HK-2 (cell line): Measurements from ENCODE around the gene AKAP6.

Source experiments
- DNase-seq: peaks from one replicate; pipeline ENCODE4 v3.0.0-alpha.2; 2018; ENCODE audit not compliant: unreplicated experiment

The AKAP6 gene

GRCh38 chr14:32332415-32333316 is 3.6 kb downstream of the AKAP6 start:
- DNase-seq: no peak

GRCh38 chr14:32336702-32337101 is 7.6 kb downstream of the AKAP6 start:
- no peak for DNase-seq

GRCh38 chr14:32337759-32338158 is 8.7 kb downstream of the AKAP6 start:
- no peak for DNase-seq

GRCh38 chr14:32339188-32339587 is 10.1 kb downstream of the AKAP6 start:
- DNase-seq: no peak

GRCh38 chr14:32341947-32342846 is 13.1 kb downstream of the AKAP6 start:
- no peak for DNase-seq

- DNase-seq: no peak
Observed at GRCh38 chr14:32342847-32343194, 13.7 kb downstream of the AKAP6 start.

- DNase-seq: no peak
Observed at GRCh38 chr14:32343926-32344430, 14.9 kb downstream of the AKAP6 start.

- no peak for DNase-seq
Observed at GRCh38 chr14:32345311-32345791, 16.3 kb downstream of the AKAP6 start.

GRCh38 chr14:32349322-32349721 is 20.2 kb downstream of the AKAP6 start:
- DNase-seq: no peak

GRCh38 chr14:32350020-32350419 is 20.9 kb downstream of the AKAP6 start:
- DNase-seq: no peak

GRCh38 chr14:32352631-32353030 is 23.5 kb downstream of the AKAP6 start:
- no peak for DNase-seq

- DNase-seq: no peak
Observed at GRCh38 chr14:32354716-32355115, 25.6 kb downstream of the AKAP6 start.

- DNase-seq: no peak
Observed at GRCh38 chr14:32358781-32359180, 29.7 kb downstream of the AKAP6 start.

- no peak for DNase-seq
Observed at GRCh38 chr14:32361674-32362073, 32.6 kb downstream of the AKAP6 start.

GRCh38 chr14:32363761-32364160 is 34.7 kb downstream of the AKAP6 start:
- no peak for DNase-seq

GRCh38 chr14:32364941-32365340 is 35.8 kb downstream of the AKAP6 start:
- DNase-seq: no peak

GRCh38 chr14:32366256-32366879 is 37.3 kb downstream of the AKAP6 start:
- no peak for DNase-seq

- no peak for DNase-seq
Observed at GRCh38 chr14:32366986-32367385, 37.9 kb downstream of the AKAP6 start.

- no peak for DNase-seq
Observed at GRCh38 chr14:32367516-32367915, 38.4 kb downstream of the AKAP6 start.

- DNase-seq: no peak
Observed at GRCh38 chr14:32368107-32368506, 39.0 kb downstream of the AKAP6 start.

GRCh38 chr14:32370714-32371113 is 41.6 kb downstream of the AKAP6 start:
- DNase-seq: no peak

GRCh38 chr14:32372154-32372553 is 43.1 kb downstream of the AKAP6 start:
- DNase-seq: no peak
